Measurements from ENCODE around the gene NDST3.
"Not testable (repeated sequence)": the region's sequence is repeated elsewhere in the genome, so short reads cannot be mapped to it uniquely, and the experiment has no call there.

The NDST3 gene

GRCh38 chr4:118277243-118277642 is 243.0 kb downstream of the NDST3 start:
- no peak for DNase-seq

DNA sequence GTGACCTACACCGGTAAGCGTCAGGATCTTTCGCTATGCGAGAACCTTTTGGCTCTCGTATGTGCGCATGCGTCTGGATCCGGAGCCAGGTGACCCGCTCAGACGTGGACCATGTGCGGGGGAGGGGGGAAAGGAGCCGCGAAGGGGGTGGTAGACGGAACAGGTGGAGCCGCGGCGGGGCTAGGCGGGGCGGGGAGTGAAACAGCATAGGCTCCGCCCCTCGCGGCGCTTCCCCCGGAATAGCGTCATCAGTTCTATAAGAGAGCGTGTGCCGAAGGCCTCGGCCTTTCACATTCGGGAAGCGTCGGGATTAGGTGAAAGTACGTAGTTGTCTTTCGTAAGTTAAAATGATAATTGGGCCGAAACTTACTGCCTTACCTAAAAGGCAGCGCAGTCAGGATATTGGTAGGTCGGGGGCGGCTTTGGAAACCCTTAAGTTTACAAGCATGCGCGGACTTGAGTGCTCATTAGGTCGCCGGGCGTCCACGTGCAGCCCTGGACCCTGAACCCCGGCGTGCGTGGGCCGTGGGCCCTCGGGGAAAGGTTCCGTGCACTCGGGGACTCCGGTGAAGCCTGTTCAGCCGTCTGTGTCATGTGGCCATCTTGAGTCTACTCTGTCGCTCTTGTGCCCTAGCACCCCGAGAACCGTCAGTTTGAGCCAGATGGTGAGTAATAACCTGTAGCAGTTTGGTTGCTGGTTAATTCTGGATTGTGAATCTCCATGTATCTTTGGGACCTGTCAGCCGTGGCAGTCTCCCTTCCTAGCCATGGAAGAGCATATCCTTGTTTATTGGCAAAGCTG is 244.4 kb downstream of the NDST3 start:
- peak; percentile 87 for DNase-seq

- no peak for DNase-seq
Observed at GRCh38 chr4:118279328-118279727, 245.0 kb downstream of the NDST3 start.

DNA sequence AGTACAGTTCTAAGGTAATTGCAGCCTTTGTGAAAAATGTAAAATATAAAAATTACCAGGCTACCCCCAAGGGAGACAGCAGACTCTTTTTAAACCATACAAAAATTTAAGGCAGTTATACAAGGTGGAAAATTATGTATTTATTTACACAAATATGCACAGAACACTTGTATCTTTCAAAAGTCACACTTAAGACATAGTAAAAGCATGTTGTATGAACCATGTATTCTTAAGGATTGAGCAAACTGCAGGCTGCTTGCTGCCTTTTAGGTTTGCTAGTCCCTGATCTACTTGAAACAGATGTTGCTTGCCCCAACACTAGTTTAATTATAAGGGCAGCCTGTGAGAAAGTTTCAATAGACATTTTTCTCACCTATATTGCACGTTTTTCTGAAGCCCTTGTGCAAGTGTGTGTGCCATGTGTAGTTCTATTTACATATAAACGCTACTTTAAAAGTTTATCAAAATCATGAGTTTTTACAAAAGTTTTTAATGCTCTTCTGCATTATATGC is 245.7 kb downstream of the NDST3 start:
- peak; percentile 6 for DNase-seq

DNA sequence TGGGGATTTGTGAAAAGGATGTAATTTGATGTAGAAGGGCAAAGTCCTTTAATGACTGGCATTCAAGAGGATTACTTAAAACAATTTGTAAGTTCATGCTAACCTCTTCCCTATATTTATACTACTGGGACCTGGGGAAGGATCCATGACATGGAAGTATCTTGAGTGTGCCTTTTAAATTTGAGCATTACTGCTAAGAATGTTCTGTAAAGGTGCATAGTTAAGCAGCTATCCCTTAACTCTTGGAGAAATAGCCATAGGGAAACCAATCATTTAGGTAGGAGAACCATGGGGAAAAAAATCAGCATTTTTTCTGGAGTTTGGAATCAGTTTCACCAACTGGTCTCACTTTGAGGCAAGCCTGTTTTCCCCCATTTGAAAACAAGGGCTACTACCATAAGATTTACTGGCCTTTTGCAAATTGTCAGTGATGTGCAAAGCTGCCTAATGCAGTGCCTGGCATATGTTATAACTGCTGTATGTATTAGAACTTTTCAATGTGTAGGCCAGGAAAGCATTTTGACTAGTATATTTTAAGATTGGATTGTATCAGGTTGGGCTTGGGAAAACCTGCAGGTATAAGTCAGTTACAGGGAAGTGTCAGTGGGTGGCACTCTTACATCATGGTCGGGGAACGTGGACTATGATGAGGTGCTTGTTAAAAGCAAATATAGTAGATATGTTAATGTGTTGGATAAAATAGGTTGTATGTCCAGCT is 246.4 kb downstream of the NDST3 start:
- DNase-seq, result peak; percentile 61

DNA sequence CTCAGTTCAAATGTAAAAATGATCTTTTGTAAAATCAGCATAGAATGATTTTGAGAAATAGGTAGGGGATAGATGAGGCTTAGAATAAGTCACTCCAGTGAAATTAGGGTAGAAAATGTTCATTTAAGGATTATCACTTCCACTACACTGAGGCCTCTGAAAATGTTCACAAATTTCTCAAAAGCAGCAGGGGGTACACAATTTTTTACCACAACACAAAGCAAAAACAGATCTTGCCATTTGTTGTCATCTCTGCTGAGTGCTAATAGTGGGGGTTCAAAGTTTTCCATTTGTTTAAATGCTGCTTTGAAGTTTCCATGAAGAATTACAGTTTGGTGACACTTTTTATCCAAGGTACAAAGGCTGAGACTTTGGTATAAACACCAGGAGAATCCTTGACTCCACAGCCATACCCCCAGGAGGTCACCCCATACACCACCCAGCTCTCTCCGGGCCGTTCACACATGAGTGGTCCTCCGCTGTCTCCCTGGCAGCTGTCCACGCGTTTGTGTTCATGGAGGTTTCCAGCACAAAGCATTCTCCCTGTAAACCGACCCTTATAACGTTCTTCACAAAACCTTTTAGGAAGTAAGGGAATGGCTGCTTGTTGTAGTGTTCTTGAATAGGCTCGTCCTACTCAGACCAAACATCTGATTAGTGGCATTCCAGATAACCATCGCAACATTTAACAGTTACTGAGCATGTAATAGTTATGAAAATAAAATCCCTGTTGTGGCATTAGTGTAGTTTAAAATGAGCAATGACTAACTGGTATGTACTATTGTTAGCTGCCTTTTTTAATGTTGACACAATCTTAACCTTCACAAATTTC is 247.5 kb downstream of the NDST3 start:
- DNase-seq, result peak; percentile 40

DNA sequence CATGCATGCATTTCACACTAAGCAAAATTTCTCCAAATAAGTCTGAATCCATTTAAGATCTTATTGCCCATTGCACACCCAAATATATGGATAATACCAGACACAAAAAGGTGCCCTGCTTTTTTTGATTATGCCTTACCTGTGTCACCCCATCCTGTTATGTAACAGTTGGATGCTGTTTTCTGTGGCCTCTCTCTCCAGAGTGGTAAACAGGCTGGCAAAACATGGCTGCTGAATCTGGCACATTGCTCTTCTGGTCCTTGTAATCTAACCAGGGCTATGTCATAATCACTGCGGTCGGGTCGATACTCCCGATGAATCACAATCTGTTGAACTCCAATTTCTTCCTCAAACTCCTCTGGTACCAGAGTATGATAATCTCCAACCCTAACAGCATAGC is 248.4 kb downstream of the NDST3 start:
- DNase-seq, result peak; percentile 91

- peak; percentile 93 for DNase-seq
Observed at GRCh38 chr4:118284169-118284568, 249.9 kb downstream of the NDST3 start.

DNA sequence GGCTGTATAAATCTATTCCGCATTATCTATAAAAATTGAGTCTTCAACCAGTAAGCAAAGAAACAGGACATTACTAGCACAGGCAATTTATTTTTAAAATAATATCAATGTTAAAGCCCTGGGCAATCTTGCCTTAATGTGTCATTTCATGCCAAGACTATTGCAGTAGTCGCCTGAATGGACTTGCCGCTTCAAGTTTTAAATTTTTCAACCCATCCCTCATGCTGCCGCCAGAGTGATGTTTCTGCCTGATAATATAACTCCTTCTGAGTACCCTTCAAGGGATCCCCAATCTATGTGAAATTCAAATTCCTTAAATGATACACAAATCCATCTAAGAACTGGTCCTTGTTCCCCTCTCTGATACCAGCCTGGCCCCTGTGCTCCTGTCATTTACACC is 251.6 kb downstream of the NDST3 start:
- DNase-seq, result no peak

- DNase-seq, result no peak
Observed at GRCh38 chr4:118286685-118287084, 252.4 kb downstream of the NDST3 start.

GRCh38 chr4:118287711-118288451 is 253.6 kb downstream of the NDST3 start:
- DNase-seq, result no peak

GRCh38 chr4:118289794-118290193 is 255.5 kb downstream of the NDST3 start:
- no peak for DNase-seq

DNA sequence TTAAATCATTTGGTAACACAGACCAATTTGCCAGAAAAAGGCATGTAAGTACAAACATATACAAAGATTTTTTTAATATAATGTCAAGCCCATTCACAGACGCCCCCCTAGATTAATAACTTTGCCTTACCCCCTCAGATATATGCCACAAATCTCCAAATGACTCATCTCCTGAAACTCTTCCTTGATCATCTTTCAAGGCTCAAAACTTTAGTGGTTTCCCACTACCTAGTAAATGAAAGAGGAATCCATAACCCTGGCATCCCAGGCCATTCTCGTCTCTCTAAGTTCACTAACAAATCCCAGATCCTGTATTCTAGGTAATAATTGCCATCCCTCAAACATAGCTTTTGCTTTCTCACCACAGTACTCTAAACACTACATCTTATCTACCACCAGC is 256.7 kb downstream of the NDST3 start:
- DNase-seq, result no peak

DNA sequence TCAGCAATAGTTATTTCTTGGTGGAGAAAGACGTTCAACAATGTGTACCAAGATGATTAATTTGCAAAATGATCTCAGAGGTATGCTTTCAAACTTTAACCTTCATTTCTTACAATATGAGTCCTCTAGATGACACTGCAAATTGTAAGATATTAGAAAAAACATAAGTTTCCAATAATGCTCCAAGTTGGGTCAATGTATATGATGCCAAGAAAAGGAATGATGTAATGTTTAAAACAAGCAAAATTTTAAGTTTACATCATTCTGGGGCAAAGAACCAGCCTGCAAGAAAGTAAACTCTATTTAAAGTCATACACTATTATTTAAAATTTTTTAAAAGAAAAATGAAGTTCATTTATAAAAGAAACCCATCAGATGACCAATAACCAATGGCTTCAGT is 262.4 kb downstream of the NDST3 start:
- DNase-seq, result no peak

DNA sequence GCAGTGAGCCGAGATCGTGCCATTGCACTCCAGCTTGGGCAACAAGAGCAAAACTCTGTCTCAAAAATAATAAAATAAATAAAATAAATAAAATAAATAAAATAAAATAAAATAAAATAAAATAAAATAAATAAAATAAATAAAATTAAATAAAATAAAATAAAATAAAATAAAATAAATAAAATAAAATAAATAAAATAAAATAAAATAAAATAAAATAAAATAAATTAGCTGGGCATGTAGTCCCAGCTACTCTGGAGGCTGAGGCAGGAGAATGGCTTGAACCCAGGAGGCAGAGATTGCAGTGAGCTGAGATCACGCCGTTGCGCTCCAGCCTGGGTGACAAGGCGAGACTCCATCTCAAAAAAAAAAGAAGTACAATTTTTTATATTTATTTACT is 265.3 kb downstream of the NDST3 start:
- DNase-seq, result not testable (repeated sequence)

DNA sequence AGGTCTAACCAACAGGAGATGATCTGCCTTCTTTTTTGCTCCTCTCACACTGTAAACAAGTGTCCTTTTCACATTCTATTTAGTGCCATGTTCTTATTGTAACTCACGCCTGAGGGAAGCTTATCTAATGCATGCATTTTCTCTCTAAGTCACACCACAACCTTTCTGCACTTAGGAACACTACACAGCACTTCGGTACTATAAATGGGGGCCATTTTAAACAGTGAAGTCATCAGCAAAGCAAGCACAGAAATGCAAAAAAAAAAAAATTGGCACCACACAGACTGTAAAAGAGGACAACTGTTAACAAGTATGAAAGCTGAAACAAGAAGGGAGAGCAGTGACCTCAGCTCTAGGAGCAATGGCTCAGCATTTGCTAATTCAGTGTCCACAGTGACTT is 273.4 kb downstream of the NDST3 start:
- DNase-seq, result no peak

Measured in MV-4-11 (cell line).